SKM-1 (cell line): ENCODE results near the gene SH2B2.
A peak's percentile ranks its signal among the peaks of the same experiment; 100 is the strongest.

Source experiments
- DNase-seq: peaks from one replicate; lab custom pipeline; 2025; ENCODE audit not compliant: unreplicated experiment; lab: John Stamatoyannopoulos, UW

SH2B2 gene

DNA sequence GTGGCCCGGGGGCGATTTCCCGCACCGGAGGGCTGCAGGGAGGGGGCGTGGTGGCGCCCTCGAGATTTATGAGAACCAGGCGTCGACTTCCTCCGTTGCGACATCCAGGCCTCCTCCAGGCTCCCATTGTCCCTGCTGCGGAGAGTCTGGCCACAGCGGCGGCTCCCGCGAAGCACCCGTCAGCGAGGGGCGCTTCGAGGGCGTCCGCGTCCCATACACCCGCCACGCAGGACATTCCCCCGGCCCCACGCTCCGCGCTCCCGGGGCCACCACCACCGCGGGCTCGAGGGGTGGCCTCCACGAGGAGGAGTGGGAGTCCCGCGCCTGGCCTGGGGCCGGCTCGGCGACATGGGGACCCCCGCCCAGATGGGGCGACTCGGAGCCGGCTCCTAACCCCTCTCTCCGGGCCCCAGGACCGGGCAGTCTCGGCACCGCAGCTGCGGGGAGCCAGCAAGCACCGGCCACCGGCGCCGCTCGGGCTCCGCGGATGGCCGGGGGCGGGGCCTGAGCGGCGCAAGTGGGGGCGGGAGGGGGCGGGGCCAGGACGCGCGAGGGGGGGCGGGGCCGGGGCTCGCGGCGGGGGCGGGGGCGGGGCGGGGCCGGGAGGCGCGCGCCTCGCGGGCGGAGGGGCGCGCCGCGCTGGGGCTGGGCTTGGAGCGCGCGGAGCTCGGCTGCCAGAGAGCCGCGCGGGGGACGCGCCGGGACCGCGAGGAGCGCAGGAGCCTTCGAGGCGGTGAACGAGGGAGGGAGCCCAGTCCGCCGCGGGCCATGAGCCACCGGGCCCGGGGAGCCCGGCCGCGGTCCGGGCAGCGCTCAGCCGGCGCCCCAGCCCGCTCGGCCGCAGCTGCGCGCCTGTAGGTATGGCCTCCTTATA is at the start of gene SH2B2:
SH2B2 (plus strand) TSS at position 632 of the 874 bp plus-strand sequence. CDS start 13,683 bp downstream, outside the sequence.
- peak; percentile 53 for DNase-seq

DNA sequence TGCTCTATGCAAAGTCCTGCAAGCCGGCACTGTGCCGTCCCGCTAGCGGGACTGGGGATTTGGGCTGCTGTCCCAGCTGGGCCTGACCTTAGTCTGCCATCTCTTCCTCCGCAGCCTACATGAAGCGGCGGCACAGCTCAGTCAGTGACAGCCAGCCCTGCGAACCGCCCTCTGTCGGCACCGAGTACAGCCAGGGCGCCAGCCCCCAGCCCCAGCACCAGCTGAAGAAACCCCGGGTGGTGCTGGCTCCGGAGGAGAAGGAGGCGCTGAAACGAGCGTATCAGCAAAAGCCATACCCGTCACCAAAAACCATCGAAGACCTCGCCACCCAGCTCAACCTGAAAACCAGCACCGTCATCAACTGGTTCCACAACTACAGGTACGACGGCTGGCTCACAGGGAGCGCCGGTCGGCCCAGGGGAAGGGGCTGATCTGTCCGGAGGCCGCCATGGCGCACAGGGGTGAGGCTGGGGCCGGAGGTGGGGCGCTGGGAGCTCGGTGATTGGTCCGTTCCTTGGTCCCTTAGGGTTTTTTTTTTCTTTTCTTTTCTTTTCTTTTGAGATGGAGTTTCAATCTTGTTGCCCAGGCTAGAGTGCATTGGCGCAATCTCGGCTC is 47.4 kb upstream of the SH2B2 start:
- no peak for DNase-seq

DNA sequence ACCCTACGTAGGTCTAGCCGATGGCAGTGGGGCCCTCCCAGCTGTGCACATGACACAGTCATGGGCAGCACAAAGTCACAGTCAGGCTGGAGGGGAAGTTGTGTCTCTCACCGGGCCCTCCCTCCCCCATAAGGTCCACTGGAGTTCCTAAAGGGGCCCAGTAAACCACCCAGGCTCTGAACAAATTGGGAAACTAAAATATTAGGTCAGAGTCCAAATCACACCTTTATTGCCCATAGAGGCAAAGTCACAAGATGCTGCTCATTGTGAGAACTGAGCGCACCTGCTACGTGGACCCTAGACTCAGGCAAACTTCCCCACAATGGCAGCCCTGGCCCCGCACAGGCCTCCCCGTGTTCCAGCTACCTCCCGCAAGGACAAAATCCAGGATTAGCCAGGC is 45.2 kb upstream of the SH2B2 start:
- no peak for DNase-seq

DNA sequence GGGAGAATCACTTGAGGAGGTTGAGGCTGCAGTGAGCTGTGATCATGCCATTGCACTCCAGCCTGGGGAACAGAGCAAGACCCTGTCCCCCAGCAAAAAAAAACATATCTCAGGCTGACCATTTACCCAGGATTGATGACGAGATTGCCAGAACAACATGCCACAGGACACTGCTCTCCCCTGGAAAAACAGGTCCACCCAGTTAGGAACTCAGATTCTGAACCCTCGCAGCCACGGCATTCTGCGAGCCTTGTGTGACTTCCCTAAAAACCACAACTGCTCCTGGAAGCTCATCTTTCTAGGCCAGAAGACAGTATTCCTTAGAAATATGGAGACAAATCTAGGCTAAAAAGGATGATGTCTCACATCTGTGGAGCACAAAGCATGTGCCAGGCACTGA is 42.1 kb upstream of the SH2B2 start:
- DNase-seq: no peak

DNA sequence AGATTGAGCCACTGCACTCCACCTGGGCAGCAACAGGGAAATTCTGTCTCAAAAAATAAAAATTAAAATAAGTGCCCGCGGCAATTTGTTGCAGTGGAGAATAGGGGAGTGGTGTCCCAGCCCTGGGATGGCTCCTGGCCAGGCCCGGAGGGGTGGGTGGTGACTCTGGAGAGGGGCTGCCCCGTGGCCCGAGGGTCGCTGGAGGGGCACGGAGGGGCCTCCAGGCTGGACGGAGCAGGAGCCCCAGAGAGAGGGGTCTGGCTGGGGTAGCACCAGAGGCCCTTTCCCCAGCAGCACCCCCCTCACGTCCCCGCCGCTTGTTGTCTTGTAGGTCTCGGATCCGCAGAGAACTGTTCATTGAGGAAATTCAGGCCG is 38.6 kb upstream of the SH2B2 start:
- no peak for DNase-seq

DNA sequence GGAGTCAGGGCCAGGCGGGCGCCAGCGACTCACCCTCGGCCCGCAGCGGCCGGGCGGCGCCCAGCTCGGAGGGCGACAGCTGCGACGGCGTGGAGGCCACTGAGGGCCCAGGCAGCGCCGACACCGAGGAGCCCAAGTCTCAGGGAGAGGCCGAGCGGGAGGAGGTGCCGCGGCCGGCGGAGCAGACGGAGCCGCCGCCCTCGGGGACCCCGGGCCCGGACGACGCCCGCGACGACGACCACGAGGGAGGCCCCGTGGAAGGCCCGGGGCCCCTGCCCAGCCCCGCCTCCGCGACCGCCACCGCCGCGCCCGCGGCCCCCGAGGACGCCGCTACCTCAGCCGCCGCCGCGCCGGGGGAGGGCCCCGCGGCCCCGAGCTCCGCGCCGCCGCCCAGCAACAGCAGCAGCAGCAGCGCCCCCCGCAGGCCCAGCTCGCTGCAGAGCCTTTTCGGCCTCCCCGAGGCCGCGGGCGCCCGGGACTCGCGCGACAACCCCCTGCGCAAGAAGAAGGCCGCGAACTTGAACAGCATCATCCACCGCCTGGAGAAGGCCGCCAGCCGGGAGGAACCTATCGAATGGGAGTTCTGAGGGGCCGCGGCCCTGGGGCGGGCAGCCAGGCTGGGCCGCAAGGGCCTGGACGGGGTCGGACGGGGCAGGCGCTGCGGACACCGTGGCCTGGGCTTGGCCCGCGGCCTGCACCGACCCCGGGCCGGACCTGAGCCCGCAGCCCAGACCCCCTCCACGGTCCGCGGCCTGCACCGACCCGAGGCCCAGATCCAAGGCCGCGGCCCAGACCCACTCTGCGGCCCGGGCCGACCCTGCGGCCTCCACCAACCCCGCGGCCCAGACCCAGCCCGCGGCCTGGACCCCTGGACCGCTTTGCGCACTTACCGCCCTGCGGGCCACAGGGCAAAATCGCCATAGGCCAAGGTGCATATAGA is 37.9 kb upstream of the SH2B2 start:
- DNase-seq: no peak

DNA sequence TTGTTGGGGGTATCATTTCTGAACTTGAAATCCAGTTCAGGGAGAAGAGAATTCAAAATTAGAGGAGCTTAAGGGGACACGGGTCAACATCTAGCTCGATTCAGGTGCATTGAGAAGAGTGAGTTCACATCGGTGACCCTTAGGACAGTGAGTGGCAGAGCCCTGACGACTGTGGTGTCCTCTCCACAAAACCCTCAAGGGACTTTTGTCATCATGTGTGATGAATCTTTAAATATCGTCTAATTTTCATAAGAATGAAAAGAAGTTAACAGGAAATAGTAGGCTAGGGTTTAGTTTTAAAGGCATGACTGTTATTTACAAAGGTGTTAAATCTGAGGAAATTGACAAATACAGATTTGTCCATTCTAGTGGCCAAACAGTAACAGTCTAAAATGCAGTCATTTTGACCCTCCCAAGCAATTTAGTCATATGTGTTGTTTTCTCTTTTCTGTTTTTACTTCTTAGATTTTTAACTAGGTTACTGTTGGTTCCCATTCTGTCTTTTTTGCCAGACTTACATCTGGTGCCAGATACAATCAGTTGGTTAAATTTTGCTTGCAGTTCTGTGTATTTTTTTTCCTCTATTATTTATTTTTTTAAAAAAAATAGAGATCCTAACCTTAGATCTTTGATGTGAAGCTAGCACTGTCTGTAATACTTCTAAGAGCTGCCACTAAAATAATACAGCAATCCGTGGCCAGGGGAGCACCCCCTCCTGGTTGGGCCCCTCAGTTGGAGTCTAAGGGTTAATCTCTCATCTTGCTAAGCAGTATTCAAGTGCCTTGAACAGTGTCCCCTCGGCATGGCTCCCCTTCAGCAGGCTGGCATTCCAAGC is 34.9 kb upstream of the SH2B2 start:
- DNase-seq: no peak

DNA sequence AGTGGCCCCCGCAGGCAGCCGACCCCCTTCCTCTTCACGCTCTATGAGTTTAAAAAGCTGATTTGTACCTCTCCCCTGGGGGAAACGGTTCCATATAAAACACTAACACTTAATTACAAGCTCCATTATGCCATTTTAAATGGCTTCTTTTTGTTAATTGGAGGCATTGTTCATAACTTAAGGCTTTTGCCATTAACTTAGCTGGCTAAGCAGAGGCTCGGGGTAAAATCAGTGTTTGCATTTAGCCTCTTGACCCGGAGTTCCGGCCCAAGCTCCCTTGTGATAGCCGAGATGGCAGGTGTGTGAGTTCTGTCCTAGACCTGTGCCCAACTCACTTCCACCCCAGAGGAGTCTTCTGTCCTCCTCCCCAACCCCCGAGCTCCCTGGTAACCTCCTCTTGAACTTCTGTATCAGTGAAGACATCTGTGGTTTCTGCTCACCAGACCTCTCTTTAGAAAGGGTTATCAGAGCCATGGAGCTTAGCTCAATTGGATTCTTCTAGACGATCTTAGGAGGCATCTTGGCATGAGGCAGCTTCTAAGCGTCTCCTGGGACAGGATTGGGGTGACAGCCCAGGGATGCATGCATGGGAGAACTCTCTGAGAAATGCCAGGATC is 34.2 kb upstream of the SH2B2 start:
- no peak for DNase-seq

DNA sequence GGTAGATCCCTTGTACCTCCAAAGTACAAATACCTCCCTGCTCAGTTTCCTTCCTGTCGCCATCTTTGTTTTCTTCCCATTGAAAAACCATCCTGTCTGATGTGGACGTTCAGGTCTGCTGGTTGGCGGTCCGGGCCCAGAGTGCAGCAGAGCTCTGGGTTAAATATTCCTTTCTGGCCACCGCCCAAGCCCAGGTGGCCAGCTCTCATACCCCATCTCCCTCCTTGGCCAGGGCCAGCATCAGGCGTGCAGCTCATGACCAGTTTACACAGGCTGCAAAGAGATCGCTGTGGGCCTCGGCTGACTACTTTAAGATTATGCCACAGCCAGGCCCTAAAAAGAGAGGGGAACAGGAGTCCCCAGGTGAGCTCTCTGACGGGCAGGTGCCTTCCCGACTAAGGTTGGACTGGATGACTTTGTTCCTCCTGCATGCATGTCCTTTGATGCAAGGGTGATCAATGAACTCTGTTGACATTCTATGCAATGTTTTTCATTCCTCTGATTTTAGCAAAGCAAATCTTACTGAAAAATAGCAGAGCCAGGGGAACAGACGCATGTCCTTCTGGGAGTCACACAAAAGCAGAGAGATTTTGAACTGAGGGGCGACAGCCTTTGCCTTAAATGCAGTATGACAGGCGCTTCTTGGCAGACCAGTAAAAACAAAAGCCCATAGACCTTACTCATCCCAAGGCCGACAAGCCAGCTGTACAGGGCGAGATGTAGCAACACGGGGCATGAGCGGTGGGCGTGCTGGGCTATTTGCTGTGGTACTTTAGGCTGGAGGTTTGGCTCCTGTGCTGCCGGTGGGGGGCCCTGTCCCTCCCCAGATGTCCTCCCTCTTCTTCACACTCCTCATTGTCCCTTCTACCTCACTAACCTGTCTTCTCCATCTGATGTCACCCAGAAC is 33.3 kb upstream of the SH2B2 start:
- no peak for DNase-seq

DNA sequence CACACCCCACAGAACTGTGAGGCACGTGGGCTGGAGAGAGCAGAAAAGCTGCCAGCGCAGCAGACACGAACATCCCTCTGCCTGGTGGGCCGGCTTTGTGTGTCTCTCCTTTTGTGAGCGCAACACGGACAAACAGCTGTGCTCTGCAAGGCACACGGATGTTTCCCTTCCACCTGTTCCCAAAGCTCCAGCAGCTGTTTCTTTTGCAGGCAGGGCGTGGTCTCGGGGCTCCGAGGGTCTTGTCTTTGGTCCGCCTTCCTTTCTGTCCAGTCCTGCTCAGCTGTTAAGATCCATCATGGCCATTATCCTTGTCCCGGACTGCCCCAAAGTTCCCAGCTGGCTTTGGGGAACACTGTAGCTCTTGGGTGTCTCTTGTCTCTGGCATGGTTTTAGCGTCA is 32.7 kb upstream of the SH2B2 start:
- DNase-seq: no peak

DNA sequence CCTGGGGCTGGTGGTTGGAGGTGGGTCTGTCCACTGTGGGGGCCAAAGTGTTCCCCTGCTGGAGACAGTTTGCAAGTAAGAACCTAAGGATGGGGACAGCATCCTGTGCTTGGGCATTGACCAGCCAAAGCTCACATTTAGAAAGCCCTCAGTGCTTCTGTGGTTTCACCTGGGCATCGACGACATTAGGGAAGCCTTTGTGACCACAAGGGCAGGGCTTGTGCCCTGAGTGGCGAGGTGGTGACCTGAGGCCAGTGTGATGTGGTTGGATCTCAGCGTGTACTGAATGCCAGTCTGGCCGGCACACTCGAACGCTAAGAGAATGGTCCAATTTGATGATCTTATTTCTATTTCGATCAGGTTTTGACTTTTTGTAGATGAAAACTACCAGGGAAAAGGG is 32.1 kb upstream of the SH2B2 start:
- DNase-seq: no peak

DNA sequence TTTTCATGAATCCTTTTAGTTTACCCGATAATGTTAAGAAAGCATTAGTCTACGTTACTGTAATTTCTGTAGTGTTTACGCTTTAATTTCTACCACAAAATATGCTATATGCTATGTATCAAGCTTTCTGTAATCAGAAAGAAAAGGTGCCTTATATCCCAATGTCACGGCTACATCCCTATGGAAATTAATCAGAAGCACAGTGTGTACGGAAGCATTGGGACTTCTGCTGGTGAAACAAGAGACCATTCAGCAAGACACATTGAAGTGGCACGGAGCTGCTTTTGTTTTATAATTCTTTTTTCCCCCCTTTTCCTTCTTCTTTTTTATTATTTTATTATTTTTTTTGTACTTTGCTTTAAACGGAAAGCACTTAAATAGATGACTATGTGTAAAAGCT is 31.2 kb upstream of the SH2B2 start:
- DNase-seq: no peak

DNA sequence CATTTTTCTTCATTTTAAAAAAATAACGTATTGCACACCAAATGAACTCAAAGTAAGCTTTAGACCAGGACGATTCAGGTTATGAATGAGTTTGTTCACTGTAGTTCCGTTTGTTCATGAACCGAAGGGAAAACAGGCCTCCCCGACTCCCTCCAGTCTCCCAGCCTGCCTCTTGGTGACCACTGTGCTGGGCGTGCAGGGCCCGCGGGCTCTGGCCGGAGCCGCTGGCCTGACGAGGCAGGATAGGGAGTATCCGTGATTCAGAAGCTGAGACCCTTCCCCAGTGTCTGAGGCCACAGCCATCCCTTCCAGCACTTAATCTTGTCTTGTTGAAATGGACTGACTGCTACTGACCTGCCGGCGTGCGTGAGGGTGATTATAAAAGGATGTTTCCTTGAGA is 30.8 kb upstream of the SH2B2 start:
- DNase-seq: no peak

DNA sequence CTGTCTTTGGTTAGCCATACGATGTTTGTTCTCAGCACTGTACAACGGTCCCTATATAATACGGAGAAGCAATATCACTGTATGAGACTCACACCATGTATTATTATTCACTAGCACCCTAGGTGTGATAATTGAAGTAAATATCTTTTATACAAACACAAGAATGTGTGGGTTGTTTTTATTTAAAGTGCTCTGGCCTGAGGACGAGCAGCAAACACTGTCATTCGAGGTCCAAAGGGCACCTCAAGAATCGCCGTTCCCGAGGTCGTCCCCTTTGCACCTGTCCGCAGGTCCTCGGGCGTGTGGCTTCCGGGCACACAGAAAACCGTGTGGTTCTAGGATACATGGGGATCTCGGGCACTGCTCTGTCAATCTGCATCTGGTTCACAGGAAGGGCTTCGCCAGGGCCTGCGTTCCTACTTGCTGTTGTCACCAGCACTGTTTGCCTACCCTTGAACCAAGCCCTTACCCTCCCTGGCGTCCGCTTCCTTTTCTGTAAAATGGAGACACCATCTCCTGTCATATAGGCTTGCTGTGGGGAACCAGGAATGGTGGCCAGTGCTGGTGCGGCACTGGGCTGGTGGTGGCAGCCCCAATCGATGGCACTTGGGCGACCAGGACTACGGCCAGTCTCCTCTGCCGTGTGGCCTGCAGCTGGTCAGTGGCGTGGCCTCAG is 28.5 kb upstream of the SH2B2 start:
- no peak for DNase-seq

DNA sequence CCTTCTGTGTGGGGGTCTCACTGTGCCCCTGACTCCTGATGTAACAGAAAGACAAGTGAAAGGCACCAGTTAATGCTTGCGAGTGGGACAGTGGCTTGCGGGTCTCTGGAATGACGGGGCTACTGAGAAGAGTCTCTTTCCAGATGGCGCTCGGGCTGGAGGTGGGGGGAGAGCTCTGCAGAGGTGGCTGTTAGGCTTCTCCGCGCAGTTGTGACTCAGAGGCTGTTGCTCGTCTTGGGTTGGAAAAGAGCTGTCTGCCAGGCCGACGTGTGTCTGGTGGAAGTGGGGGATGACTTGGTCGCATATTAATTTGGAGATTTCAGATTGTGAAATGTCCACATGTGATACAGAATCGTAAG is 27.9 kb upstream of the SH2B2 start:
- no peak for DNase-seq

DNA sequence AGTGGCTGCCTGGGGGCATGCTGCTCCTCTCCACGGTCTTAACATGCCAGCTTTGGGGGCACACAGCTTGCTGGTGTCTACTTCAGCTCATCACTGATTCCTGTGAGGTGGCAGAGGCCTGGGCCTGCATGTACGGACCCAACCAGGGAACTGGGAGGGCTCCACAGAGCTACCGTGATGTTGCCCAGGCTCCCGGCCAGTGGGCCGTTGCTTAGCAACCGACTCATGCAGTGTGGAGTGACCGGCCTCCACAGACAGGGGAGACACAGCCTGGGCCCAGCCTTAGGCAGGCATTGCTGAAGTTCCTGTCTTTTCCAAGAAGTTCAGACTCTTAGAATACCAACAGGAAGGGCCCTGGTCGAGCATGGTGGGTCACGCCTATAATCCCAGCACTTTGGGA is 25.8 kb upstream of the SH2B2 start:
- no peak for DNase-seq

DNA sequence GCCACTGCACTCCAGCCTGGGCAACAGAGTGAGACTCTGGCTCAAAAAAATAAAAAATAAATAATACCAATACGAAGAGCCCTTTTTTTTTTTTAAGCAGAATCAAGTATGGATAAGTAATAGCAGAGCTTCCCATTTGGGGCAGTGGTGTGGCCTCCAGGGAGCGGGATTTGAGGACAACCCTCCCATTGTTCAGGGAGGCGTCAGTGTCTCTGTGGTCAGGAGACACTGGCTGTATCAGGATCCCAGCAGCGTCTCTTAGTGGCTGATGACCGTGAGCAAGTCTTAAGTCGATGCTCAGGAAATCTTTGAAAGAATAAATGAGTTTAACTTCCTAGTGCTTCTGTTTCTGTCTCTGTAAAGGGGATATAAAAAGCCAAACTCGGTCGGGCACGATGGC is 25.2 kb upstream of the SH2B2 start:
- DNase-seq: no peak

DNA sequence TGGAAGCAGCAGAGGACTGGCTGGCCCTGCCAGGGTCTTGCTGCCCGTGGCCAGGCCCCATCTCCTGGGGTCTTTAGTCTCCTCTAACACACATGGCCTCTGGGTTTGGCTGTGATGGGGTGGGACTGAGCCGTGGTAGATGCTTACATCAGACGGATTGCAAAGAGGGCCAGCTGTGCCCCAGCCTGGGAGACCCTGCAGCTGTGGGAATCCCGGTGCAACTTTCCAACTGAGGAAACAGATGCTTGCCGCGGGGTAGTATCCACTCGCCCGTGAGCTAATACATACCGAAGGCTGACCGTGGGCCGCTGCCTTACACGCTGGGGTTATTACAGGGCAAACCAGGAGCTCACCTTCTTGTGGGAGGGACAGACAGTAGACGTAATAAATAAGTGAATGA is 24.1 kb upstream of the SH2B2 start:
- no peak for DNase-seq

DNA sequence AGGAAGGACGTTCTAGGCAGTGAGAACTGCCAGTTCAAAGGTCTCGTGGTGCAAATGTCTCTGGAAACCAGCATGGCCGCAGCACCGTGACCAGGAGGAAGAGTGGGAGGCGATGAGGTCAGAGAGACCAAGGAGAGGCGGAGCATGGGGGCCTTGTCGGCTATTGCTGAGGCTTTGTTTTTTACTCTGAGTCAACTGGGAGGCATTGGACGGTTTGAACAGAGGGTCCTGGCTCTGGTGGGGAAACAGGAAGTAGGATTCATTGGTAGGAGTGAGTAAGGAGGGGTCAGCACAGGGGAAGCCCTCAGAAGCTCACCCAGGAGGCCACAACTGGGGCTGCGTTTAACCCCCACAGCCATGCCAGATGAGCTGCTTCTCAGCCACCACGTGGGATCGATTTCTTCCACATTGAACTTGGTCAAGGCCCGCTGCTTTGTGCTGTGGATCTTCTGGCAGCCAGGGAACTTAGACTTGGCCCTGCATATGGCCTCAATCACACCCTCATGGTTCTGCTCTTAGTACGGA is 22.2 kb upstream of the SH2B2 start:
- DNase-seq: no peak
